HL-60 (cell line): ENCODE measurements around the gene CTNS.

Experiments used
- CTCF ChIP-seq: IDR thresholded peaks from one replicate; pipeline ENCODE4 v1.5.1; 2011; ENCODE audit warnings: low read length, control low read depth, inconsistent platforms; ENCODE audit not compliant: insufficient read depth
- TF ChIP-seq, protein P1 (sequence below): IDR thresholded peaks from 2 replicates; pipeline ENCODE4 v1.6.1; 2012; ENCODE audit warnings: low read depth; ENCODE audit not compliant: insufficient replicate concordance

DNA sequence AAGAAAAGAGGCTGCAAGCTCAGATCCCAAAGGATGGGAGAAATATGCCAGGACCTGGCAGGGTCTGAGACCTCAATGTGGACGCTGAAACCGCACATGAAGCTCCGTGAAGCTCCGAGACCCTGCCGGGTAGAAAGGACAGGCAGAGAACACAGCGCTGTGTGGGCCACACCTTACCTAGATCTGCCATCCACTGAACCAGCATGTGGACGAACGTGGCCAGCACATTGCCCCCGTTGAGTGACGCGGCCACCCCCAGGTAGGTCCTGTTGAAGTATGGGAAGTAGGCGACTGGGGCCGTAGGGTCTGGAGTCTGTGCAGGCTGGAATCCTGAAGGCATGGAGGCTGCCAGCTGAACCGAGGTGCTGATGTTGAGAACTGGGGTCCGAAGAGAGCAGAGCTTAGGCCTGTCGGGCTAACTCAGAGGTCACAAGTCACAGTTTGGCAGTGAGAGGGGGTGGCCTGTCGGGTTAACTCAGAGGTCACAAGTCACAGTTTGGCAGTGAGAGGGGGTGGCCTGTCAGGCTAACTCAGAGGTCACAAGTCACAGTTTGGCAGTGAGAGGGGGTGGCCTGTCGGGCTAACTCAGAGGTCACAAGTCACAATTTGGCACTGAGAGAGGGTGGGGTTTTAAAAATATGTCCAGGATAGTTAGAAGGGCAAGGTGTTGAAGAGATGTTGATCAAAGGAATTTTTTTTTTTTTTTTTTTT is 21.2 kb upstream of the CTNS start:
- TF ChIP-seq CTCF: no peak
- TF ChIP-seq, protein P1, sequence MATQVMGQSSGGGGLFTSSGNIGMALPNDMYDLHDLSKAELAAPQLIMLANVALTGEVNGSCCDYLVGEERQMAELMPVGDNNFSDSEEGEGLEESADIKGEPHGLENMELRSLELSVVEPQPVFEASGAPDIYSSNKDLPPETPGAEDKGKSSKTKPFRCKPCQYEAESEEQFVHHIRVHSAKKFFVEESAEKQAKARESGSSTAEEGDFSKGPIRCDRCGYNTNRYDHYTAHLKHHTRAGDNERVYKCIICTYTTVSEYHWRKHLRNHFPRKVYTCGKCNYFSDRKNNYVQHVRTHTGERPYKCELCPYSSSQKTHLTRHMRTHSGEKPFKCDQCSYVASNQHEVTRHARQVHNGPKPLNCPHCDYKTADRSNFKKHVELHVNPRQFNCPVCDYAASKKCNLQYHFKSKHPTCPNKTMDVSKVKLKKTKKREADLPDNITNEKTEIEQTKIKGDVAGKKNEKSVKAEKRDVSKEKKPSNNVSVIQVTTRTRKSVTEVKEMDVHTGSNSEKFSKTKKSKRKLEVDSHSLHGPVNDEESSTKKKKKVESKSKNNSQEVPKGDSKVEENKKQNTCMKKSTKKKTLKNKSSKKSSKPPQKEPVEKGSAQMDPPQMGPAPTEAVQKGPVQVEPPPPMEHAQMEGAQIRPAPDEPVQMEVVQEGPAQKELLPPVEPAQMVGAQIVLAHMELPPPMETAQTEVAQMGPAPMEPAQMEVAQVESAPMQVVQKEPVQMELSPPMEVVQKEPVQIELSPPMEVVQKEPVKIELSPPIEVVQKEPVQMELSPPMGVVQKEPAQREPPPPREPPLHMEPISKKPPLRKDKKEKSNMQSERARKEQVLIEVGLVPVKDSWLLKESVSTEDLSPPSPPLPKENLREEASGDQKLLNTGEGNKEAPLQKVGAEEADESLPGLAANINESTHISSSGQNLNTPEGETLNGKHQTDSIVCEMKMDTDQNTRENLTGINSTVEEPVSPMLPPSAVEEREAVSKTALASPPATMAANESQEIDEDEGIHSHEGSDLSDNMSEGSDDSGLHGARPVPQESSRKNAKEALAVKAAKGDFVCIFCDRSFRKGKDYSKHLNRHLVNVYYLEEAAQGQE: no peak
